GM03348 (cell line): ENCODE data around the gene AFDN.

Source experiments
- DNase-seq: peaks from one replicate; pipeline ENCODE4 v3.0.0; 2012; ENCODE audit warnings: low spot score

AFDN gene

GRCh38 chr6:168004945-168005344 is 178.2 kb downstream of the AFDN start:
- DNase-seq, result no peak

GRCh38 chr6:168005796-168006195 is 179.1 kb downstream of the AFDN start:
- DNase-seq, result no peak

- peak; percentile 90 for DNase-seq
Observed at GRCh38 chr6:168007592-168008338, 181.1 kb downstream of the AFDN start.

- DNase-seq, result no peak
Observed at GRCh38 chr6:168009331-168009730, 182.6 kb downstream of the AFDN start.

GRCh38 chr6:168011291-168011690 is 184.6 kb downstream of the AFDN start:
- no peak for DNase-seq

GRCh38 chr6:168012431-168013249 is 185.9 kb downstream of the AFDN start:
- DNase-seq, result no peak

GRCh38 chr6:168013250-168013915 is 186.7 kb downstream of the AFDN start:
- no peak for DNase-seq

- no peak for DNase-seq
Observed at GRCh38 chr6:168014428-168014827, 187.7 kb downstream of the AFDN start.

- no peak for DNase-seq
Observed at GRCh38 chr6:168015009-168015408, 188.3 kb downstream of the AFDN start.

- DNase-seq, result no peak
Observed at GRCh38 chr6:168015482-168016175, 188.9 kb downstream of the AFDN start.

- DNase-seq, result no peak
Observed at GRCh38 chr6:168016176-168016620, 189.5 kb downstream of the AFDN start.

GRCh38 chr6:168016721-168017525 is 190.2 kb downstream of the AFDN start:
- DNase-seq, result no peak

- DNase-seq, result no peak
Observed at GRCh38 chr6:168017629-168018028, 190.9 kb downstream of the AFDN start.

GRCh38 chr6:168018664-168019063 is 192.0 kb downstream of the AFDN start:
- no peak for DNase-seq

GRCh38 chr6:168020242-168020641 is 193.5 kb downstream of the AFDN start:
- DNase-seq, result no peak

GRCh38 chr6:168021581-168021980 is 194.9 kb downstream of the AFDN start:
- DNase-seq, result no peak
